Measurements from ENCODE around the gene SOS2.

Gene SOS2

DNA sequence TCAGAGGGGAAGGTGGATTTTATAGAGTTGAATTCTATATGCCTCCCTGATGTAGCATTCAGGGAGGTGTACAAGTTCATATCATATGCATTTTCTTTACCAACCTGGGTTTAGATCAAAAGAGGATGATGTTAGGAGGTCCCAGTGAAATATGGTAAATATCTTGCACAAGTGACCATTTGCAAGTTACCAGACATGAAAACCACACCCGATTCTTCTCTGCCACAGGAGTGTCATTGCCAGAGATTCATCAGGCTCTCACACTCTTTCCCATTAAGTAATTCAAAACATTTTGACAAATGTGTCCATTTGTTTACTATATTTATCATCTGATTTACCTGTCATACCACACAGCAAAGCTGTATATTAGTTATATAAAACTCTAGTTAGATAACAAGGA is 159.0 kb downstream of the SOS2 start:
- no peaks in the 10 kb centered on the region for H3K36me3 ChIP-seq
- H3K4me3 ChIP-seq (ENCODE audit: low read depth, low read length): no peak overlapping the region
- TF ChIP-seq, protein P1, sequence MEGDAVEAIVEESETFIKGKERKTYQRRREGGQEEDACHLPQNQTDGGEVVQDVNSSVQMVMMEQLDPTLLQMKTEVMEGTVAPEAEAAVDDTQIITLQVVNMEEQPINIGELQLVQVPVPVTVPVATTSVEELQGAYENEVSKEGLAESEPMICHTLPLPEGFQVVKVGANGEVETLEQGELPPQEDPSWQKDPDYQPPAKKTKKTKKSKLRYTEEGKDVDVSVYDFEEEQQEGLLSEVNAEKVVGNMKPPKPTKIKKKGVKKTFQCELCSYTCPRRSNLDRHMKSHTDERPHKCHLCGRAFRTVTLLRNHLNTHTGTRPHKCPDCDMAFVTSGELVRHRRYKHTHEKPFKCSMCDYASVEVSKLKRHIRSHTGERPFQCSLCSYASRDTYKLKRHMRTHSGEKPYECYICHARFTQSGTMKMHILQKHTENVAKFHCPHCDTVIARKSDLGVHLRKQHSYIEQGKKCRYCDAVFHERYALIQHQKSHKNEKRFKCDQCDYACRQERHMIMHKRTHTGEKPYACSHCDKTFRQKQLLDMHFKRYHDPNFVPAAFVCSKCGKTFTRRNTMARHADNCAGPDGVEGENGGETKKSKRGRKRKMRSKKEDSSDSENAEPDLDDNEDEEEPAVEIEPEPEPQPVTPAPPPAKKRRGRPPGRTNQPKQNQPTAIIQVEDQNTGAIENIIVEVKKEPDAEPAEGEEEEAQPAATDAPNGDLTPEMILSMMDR (IDR thresholded peaks at IDR 0.05; ENCODE audit: low read depth, low read length): no peak
- no peaks in the 10 kb centered on the region for H3K9me3 ChIP-seq
- no peak for DNase-seq
- H3K4me1 ChIP-seq: no peaks in the 10 kb centered on the region
- no peaks in the 10 kb centered on the region for H3K27me3 ChIP-seq

DNA sequence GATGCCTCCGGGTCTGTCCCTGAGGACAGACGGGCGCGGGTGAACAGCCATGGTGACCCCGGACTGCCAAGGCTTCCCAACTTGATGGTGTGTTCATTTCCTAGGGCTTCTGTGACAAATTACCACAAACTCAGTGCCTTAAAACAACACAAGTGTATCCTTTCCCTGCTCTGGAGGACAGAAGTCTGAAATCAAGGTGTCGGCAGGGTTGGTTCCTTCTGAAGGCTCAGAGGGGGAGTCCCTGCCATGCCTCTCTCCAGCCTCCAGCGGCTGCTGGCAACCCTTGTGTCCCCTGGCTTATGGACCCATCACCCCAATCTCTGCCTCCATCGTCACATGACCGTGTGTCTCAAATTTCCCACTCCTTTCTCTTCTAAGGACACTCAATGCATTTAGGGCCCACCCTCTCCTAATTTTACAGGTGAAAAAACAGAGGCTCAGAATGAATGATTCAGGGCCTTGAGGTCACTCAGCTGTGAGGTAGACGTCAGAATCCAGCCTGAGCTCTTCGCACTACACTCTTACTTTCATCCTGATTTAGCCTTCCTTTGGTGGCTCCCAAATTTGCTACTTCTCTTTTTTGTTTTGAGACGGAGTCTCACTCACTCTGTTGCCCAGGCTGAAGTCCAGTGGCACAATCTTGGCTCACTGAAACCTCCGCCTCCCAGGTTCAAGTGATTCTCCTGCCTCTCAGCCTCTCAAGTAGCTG is 160.4 kb downstream of the SOS2 start:
- TF ChIP-seq, protein P1 (IDR thresholded peaks at IDR 0.05; ENCODE audit: low read depth, low read length): no peak
- no peaks in the 10 kb centered on the region for H3K9me3 ChIP-seq

DNA sequence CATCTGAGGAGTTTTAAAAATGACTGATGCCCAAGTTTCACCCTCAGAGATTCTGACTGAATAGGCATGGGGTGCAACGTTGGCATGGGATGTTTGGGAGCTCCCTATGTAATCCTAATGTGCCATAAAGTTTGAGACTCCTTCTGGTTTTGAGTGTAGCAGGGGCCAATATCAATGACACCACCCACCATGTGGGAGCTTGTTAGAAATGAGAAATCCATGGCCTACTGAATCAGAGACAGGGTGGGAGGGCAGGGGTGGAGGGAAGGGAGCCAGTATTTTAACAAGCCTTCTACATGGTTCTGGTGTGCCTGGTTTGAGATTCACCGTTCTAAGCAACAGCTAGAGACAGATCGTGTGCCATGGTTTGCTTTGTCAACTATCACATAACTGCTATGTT is 161.1 kb downstream of the SOS2 start:
- no peaks in the 10 kb centered on the region for H3K9me3 ChIP-seq
- DNase-seq: no peak
- no peaks in the 10 kb centered on the region for H3K27me3 ChIP-seq
- TF ChIP-seq, protein P1 (IDR thresholded peaks at IDR 0.05; ENCODE audit: low read depth, low read length): no peak
- H3K36me3 ChIP-seq: no peaks in the 10 kb centered on the region
- no peaks in the 10 kb centered on the region for H3K4me1 ChIP-seq
- no peak overlapping the region for H3K4me3 ChIP-seq (ENCODE audit: low read depth, low read length)

More for the DNA sequence above, 160.4 kb downstream of the SOS2 start:
- Histone ChIP-seq H3K27me3 (no peaks in the 10 kb centered on the region), H3K36me3 (no peaks in the 10 kb centered on the region), H3K4me3 (ENCODE audit: low read depth, low read length) (no peak overlapping the region), H3K4me1 (no peaks in the 10 kb centered on the region)
- DNase-seq: no peak

DNA sequence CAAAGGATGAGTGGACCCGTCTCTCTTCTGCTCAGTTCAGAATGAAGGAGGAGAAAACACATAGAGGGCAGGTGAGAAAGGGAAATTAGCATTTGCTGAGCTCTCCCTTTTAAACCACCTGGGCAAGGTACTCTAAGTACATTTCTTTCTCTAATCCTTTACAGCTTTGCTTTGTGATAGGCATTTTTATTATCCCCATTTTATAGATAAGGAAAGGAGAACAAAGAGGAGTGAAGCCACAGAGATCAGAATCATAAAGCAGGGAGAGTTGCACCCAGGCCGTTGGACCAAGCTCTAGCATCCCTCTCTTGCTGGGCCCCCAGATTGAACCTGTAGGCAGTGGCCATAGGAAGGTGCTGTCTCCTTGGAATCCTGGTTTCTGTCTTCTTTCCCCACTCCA is 162.1 kb downstream of the SOS2 start:
- no peaks in the 10 kb centered on the region for H3K9me3 ChIP-seq
- no peaks in the 10 kb centered on the region for H3K27me3 ChIP-seq
- no peaks in the 10 kb centered on the region for H3K36me3 ChIP-seq
- no peak for DNase-seq
- no peaks in the 10 kb centered on the region for H3K4me1 ChIP-seq
- no peak overlapping the region for H3K4me3 ChIP-seq (ENCODE audit: low read depth, low read length)
- TF ChIP-seq, protein P1 (IDR thresholded peaks at IDR 0.05; ENCODE audit: low read depth, low read length): no peak

DNA sequence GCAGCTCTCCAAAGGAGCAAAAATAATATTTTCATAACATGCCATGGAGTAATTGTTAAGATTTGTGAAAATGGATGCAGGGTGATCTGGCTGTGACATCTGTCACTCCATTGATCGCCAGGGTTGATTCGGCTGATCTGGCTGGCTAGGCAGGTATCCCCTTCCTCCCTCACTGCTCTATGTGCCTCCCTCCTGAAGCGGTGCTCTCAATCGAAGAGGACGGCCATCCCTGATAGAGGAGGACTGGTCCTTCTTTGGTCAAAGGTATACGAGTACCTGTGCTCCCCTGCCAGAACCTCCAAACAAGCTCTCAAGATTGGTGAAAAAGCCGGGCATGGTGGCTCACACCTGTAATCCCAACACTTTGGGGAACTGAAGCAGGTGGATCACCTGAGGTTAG is 162.9 kb downstream of the SOS2 start:
- Histone ChIP-seq H3K4me1 (no peaks in the 10 kb centered on the region), H3K27me3 (no peaks in the 10 kb centered on the region), H3K9me3 (no peaks in the 10 kb centered on the region), H3K36me3 (no peaks in the 10 kb centered on the region), H3K4me3 (ENCODE audit: low read depth, low read length) (no peak overlapping the region)
- TF ChIP-seq, protein P1 (IDR thresholded peaks at IDR 0.05; ENCODE audit: low read depth, low read length): no peak
- DNase-seq: no peak

DNA sequence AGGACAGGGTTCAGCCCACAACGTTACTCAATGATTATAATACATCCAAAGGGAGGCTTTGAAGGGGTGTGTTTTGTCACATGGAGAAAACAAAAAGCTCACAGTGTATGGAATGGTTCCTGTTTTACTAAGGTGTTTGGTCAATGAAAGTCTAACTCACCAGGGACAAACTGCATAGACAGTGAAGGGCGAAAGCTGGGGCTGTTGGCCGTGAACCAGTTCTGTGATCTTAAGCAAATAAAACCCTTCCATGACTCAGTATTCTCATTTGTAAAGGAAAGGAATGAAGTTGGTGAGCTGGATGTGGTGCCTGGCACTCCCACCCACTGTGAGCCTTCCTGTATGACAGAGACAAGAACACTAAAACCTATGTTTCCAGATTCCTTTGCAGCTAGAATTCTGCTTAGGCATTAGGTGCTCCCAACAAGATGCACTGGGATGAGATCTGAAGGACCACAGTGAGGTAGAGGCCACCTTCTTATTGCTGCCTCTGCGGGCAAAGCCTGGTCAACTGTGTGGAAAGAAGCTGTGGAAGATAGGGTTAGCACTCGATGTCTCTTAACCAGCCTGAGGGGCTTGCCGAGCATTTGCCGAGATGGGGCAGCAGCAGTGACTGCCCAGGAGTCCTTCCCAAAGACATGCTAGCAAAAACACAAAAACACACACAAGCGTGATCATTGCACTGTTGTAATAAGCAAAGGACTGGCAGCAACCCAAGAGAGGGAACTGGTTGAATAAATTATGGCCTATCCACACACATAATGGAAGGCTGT is 163.5 kb downstream of the SOS2 start:
- TF ChIP-seq, protein P1 (IDR thresholded peaks at IDR 0.05; ENCODE audit: low read depth, low read length): no peak
- Histone ChIP-seq H3K4me1 (peaks cover 2% of the 10 kb centered on the region; the same call in 1 of the 2 replicates), H3K27me3 (no peaks in the 10 kb centered on the region), H3K4me3 (ENCODE audit: low read depth, low read length) (no peak overlapping the region), H3K36me3 (no peaks in the 10 kb centered on the region), H3K9me3 (no peaks in the 10 kb centered on the region)
- no peak for DNase-seq

Measured in BE2C (cell line).